AG08396 (cell line): ENCODE results near the gene ADGRB3.
"Not testable (repeated sequence)": the region's sequence is repeated elsewhere in the genome, so short reads cannot be mapped to it uniquely, and the experiment has no call there.

Experiments
- DNase-seq: peaks from one replicate; pipeline ENCODE4 v3.0.0; 2012; ENCODE audit warnings: low spot score, mixed read lengths

ADGRB3 gene

DNA sequence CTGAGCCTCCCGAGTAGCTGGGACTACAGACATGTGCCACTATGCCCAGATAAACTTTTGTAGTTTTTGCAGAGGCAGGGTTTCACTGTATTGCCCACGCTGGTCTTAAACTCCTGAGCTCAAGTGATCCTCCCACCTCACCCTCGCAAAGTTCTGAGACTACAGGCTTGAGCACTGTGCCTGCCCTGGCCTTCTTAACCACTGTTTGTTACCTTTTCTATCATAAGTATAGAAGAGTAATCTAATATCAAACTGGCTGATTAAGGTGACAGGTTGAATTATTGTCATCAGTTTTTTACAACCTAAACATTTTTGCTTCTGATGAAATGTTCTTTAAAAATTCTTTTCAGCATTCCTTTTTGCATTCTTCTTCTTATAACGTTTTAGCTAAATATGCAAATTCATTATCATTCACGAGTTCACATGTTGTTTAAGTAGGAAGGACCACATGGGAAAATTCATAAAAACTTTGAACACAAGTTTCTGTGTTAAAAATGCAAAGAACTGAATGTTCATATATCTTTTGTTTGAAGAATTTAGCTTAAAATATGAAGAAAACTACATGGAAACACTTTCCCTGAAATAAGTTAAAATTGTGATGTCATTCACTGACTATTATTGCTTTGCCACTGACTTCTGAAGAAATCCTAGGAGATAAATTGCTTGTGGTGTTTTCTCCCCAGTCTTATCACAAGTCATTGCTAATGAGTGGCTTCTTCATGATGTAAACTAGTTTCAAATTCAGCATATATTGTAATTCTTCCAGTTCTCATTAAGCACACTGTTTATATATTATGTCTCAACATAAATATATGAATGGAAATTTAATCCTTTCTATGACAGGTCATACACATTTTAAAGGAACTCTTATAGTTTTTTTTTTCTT lies 106.7 kb downstream of the ADGRB3 start:
- DNase-seq = no peak

DNA sequence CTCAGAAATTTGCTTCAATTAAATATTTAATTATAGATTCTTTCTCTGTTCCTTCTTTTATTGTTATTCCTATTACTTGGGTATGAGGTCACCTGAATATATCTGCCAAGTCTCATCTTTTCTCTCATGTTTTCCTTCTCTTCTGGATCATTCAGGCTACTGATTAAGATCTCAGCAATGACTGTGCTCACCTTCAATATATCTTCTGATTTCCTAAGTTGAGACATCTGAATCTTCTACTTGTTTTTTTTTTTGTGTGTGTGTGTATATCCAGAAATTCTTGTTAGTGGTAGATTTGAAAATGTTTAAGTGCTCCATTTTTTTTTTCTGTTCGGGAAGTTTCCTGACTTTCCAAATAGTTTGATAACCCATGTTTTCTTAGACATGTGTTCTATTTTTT lies 108.0 kb downstream of the ADGRB3 start:
- no peak for DNase-seq

DNA sequence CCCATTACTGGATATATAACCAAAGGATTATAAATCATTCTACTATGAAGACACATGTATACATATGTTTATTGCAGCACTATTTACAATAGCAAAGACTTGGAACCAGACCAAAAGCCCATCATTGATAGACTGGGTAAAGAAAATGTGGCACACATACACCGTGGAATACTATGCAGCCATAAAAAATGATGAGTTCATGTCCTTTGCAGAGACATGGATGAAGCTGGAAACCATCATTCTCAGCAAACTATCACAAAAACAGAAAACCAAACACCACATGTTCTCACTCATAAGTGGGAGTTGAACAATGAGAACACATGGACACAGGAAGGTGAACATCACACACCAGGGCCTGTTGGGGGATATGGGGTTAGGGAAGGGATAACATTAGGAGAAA lies 109.3 kb downstream of the ADGRB3 start:
- DNase-seq = not testable (repeated sequence)

DNA sequence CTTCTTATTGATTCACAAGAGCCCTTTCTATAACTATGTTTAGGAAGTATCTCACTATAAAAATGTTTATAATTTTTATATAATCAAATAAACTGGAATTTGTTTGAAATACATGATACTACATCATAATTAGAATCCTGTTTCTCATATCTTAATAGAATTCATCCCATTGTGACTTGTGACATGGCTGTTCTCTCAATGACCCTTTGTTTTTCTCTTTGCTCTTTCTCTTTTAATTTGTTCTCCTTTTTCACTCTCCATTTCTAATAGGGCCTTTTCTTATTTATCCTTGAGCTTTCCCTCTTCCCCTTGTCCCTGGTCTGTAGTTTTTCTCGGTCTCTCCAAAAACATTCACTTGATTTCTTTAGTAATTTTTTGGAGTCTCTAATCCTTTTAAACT lies 111.3 kb downstream of the ADGRB3 start:
- no peak for DNase-seq

DNA sequence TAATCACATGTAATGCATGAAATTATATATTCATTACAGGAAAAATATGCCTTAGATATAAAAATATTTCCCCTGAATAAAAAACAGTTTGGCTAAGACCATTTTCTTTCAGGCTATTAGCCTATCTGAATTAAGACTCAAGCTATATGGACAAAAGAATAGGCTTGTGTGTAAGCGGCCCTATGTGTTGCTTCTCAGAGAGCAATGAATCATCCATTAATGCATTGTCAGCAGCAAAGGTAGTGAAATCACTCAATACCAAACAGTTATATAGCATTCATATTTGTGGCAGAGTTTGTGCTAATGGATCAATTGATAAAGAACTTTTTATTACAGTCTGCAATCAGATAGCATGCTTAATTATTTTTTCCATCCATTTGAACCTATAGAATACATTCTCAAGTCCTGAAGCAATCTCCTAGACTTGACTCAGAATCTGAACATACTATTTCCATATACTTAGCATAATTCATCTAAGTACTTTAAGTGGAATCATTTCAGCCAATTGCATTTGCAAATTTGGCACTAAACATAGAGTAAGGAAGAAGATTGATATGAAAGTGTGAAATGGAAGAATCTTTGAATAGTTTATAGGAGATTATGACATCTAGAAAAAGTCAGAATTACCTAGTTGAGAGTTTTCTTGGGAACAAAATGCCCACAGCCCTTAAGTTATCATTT lies 112.2 kb downstream of the ADGRB3 start:
- no peak for DNase-seq

DNA sequence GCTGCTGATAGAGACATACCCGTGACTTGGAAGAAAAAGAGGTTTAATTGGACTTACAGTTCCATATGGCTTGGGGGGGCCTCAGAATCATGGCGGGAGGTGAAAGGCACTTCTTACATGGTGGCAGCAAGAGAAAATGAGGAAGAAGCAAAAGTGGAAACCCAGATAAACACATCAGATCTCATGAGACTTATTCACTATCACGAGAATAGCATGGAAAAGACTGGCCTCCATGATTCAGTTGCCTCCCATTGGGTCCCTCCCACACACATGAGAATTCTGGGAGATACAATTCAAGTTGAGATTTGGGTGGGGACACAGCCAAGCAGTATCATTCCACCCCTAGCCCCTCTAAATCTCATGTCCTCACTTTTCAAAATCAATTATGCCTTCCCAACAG lies 112.8 kb downstream of the ADGRB3 start:
- DNase-seq = not testable (repeated sequence)

DNA sequence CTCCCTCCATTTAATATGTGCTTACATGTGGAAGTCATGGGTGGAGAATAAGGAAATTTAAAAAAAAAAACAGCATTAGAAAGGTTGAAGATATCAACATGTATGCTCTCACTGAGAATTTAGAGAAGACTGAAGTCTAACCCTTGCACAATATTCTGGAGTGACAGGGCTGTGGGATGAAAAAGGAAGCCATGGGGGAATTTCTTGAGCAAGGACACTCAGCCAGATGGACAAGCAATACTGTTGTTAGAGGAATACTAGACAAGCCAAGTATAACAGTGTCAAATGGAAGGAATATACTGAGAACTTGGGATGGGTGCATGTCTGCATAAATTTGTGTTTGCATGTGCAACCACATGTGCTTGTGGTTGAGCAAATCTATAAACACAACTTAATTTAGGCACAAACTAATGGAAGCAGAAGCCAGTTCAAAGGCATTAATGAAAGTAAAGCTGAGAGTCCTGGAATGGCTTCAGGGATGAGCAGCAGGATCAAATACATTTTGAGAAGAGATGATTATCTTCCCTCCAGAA lies 119.7 kb downstream of the ADGRB3 start:
- DNase-seq = no peak

DNA sequence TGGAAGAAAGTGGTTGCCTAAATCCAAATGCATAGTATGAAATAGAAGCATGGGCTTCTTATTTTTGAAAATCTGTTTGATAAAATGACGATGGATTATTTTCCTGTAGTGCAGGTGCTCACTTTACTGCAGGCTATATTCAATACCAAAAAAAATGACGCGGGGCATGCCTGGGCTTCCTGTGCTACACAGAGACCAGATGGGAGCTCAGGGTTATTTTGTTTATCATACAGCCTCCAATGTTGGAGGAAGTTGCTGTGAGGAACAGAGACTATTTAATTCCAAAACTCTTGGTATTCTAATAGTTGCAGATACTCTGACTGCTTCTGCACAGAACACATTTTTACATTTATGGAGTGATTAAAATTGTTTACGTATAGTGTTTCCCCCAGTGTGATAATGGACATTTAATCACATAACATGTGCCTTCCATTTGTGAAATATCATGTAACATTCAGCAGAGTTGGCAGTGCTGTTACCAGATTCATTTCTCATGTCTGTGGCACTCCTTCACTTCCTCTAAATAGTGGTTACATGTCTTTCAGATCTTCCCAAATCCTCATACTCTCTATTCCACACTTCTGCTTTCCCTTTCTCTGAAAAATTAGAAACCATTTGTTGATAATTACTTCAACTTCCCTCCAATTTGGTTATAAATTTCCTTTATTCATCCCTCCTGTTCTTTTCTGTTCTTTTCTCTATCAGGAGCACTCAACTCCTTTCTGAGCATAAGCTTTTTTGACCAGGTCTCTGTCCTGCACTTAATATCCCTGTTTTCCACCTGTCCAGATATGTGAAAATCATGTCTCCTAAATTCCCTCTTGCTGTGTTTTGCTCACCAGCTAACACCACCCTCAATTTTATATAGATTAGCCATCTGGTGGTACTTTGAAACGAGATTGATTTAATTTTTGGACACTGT lies 121.6 kb downstream of the ADGRB3 start:
- no peak for DNase-seq

DNA sequence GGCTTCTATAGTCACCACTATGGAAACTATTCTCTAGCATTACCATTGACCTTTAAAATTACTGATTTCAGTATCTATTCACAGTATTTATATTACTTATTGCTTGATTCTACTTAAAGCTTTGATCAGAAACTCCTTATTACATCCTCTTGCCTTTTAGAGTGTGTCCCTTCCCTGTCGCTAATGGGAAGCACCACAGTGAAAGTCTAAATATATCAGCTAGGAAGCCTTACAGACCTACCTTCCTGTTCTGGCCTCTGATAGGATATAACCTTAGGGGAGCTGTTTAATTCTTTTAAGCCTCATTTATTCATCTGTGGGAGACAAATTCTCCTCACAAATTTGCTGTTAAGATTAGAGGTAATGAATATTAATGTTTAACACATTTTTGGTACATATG lies 122.7 kb downstream of the ADGRB3 start:
- no peak for DNase-seq

DNA sequence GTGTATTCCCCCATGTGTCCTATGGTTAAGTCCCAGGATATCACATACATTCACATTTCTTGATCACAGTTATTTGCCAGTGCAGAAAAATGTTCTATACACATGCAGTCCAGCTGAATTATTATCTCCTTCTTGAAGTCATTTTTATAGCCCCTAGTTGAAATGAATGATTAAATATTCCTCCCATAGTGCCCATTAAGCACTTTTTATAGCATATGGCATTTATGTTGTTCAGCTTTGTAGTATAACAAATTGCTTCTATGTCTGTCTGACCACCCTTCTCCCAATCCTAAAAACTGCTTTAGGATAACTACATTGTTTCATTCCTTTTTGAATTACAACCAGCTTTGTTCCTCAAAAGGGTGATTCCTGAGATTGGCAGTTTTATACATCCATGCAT lies 123.5 kb downstream of the ADGRB3 start:
- no peak for DNase-seq

DNA sequence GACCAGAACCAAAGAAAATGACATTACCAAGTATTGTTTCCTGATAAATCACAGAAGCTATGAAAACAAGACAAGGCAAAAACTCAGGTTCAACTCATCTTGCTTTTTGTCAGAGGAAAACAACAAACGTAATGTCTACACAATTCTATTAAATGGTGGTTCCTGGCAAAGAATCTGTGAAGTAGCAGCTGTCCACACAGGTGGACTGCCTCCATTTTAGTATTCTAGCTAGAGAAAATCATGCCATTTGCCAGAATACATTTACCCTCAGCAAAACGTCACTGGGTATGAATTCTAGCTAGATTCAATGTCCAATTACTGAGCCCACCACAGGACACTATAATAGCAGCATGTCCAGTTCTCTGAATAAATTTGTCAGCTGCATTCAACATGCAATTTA lies 125.4 kb downstream of the ADGRB3 start:
- no peak for DNase-seq

DNA sequence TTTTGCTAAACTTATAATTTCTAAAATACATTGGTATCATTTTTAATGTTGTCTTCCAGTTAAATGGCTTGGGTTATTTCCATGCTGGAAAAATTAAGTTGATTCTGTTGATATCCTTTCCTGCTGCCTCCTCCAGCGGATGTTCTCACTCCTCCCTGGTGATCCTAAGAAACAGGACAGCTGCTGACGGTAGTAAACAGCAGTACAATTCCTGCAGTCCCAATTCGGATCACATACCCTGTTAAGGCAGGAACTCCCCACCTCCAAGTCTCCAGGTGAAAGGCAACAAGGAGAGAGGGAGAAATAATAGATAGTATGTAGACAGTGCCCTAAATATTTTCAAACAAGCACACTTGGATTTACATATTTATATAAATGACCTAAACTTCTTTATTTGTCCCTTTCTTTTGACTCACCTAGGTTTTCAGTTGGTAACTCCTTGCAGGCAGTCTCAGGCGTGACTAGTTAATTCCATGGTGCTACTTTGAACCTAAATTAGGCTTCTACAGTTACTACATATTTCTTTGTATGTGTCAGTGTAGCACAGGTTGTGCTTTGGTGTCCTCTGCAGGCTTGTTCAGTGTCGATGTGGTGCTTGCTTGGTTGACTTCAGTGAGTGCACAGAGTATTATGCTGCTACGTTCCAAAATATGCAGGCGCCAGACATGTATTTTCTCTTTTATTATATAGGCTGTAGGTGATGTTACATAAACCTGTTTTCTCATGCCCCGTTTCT lies 126.0 kb downstream of the ADGRB3 start:
- no peak for DNase-seq

DNA sequence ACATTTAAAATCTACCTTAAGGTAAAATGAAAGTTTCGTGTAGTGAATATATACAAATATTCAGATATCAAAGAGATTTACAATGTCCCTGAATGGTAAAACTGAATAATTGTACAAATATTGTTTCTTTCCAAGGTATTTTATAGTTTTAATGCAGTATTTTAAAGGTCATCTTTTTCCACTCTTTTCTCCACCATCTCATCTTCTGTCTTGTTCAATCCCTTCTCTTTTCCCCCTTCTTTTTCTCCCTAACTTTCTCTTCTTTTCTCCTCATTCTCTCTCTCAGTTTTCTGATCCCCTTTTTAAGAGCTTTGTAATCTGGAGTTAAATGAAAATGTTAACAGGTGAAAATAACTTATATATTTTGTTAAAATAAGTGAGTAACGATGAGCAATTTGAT lies 126.9 kb downstream of the ADGRB3 start:
- no peak for DNase-seq

DNA sequence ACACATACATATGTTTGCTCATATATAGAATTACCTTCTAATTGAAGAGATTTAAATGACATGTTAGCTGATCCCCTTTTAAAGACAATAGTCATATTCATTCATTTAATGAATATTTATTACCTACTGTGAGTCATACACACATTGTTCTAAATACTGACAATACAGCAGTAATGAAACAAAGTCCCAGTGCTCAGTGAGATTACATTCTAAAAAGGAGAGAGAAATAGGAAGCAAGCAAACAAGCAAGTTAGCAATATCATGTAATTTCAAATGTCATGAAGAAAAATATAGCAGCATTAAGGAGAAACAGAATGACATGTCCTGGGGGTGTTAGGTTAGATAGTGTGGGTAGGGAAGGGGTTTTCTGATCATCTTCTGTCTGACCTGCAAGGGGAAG lies 136.3 kb downstream of the ADGRB3 start:
- no peak for DNase-seq

DNA sequence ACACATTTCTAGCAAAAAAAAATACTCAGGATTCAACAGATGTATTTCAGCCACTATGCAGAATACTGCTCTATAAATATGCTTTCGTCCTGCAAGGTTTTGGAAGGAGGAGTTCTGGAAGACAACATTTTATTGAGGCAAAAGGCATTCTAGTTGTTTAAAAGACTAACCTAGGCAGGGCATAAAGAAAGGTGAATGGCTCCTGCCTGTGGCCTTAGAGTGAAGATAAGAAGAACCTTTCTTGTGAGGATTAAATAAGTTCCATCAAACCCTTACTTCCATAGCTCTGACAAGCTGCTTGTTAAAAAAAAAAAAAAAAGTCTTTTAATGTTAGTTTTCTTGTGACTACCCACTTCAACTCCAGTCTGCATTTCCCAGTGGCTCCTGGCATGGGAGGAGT lies 139.8 kb downstream of the ADGRB3 start:
- DNase-seq = no peak

DNA sequence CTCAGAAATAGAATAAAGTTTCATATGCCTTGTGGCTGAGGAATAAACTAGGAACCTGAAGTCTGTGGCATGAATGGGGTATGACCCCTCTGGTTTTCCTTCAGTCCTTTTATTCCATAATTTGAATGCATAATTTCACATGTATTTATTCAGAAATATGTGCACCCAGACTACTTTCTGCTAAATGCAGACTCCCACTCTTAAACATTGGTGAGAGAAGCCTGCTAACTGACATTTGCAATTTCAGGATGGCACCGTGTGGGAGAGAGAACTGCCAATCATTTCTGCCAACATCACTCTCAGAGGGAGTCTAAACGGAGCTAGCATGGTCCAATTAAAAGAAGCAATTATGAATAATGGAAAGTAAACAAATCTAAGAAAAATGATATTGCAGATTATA lies 141.3 kb downstream of the ADGRB3 start:
- no peak for DNase-seq

DNA sequence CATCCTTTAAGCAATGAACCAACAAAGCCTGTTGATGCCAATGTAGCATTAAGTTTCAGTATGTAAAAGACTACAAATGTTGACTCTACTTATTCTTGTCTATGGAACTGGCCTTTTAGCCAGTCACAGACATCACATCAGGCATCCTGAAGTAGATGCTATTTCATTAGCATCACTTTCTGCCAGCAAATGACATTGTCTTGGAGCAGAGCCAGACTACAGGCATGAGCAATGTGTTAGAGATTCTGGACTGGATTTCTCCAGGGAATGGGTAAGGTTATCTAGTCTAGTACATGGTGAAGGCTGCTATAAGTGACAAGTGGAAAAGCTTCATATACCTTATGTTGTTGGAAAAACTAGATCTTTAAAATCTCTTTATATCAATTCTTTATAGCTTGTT lies 142.9 kb downstream of the ADGRB3 start:
- DNase-seq = peak; percentile 10

DNA sequence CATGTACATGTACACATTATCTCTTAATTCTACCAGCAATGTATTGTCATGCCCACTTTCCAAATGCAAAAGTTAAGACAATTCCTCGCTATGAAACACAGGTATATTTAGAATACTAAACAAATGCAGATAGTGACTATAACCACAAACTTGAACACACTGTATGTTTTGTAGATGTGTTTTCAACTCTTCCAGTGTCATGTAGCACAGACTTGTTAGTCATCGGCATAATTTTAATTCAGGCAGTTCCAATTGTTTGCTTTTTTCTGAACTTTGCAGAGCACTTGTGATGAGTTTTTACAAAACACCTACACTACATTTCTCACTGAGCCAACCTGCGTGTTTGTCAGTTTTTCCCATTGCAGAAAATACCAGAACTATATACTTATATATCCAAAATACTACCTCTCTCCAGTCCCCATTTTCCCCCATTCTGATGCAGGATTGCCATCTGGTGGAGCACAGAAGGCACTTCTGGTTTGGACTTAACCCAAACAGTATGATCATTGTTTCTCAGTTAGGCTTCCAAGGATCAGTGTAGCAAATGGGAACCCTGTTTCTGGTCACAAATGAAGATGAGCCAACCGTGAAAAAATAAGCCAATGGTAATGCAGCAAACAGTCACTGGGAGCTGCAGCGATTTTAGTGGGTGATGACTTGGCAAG lies 143.4 kb downstream of the ADGRB3 start:
- DNase-seq = peak; percentile 14

DNA sequence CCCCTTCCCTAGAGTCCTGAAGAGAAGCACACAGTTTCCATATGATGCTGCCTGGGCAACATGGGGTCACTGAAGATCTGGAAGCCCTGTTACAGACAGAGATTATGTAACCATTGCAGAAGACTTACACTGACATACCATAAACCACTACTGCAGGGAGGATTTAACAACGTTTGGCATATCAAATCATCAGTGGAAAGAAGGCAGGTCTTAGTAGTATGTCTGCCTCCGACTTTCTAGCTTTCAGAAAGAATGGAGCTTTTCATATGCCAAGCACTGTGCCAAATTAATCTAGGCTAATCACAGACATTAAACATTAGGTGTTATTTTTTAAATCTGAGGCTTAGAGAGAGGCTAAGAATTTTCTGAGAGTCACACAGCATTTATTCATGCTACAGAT lies 144.3 kb downstream of the ADGRB3 start:
- no peak for DNase-seq

DNA sequence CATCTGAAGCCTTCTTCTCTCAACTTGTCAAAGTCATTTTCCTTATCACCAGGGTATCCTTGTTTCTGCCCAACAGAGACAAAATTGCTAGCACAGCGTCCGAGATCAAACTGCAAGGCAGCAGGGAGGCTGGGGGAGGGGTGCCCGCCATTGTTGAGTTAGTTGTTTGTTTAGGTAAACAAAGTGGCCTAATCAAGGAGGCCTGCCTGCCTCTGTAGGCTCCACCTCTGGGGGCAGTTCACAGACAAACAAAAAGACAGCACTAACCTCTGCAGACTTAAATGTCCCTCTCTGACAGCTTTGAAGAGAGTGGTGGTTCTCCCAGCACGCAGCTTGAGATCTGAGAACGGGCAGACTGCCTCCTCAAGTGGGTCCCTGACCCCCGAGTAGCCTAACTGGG lies 155.0 kb downstream of the ADGRB3 start:
- DNase-seq = not testable (repeated sequence)

DNA sequence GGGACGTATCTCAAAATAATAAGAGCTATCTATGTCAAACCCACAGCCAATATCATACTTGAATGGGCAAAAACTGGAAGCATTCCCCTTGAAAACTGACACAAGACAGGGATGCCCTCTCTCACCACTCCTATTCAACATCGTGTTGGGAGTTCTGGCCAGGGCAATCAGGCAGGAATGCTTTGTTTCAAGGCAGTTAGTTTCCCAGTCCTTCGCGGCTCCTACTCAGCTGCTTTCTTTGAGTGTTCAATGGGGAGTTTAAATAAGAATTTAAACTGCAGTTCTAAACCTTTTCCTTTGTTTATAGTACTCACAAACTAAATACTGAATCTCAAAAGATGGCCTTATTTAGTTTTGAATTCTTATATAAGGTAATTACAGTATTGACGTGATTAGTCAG lies 179.9 kb downstream of the ADGRB3 start:
- not testable (repeated sequence) for DNase-seq
